CD4-positive, alpha-beta T cell (primary cell): Measurements from ENCODE around the gene USP33. TPM values are rescaled to one million over a fixed set of nuclear protein-coding genes. Genes with fewer than 3 reads are reported as not detected.

Experiments
- ATAC-seq: fragments of 200-7000 bp; cut with Tn5 transposase; one replicate; pipeline ENCODE4 v1.10.0; 2022; ENCODE audit warnings: mild to moderate bottlenecking; ENCODE audit not compliant: poor library complexity
- CTCF ChIA-PET: fragments of 350-600 bp; sonication (Branson Sonifier 250); formaldehyde crosslinking; loops from one replicate; lab custom pipeline; 2021; ENCODE audit warnings: antibody characterized with exemption, inconsistent platforms; lab: Charles Lee
- POLR2A ChIA-PET: fragments of 350-600 bp; sonication (Branson Sonifier 250); formaldehyde crosslinking; loops from one replicate; lab custom pipeline; 2021; ENCODE audit warnings: antibody characterized with exemption, inconsistent platforms; lab: Charles Lee
- DNase-seq, 14 experiments: peaks; one replicate each; pipeline ENCODE4 v3.0.0-alpha.2; 2013 to 2020; ENCODE audit warnings: mixed read lengths in 2 of 14
- H3K27ac ChIP-seq, 2 donors: one replicate each; pipeline versions ENCODE4 v1.5.1 to v1.7.0; 2013; ENCODE audit warnings: low read length in 2 of 2, low read depth in 1 of 2, mild to moderate bottlenecking in 1 of 2
- H3K27me3 ChIP-seq, 2 experiments: 1 replicate in 1 of 2; 2 replicates in 1 of 2; pipeline versions ENCODE4 v1.6.1 to v1.7.0; 2013; ENCODE audit warnings: low read length in 2 of 2, control low read depth in 1 of 2, mild to moderate bottlenecking in 1 of 2, moderate library complexity in 1 of 2; ENCODE audit not compliant: insufficient read depth in 2 of 2, control insufficient read depth in 1 of 2
- H3K36me3 ChIP-seq: one replicate; pipeline ENCODE4 v1.6.1; 2013; ENCODE audit warnings: low read length, control low read depth; ENCODE audit not compliant: insufficient read depth
- H3K4me1 ChIP-seq: one replicate; pipeline ENCODE4 v1.6.1; 2013; ENCODE audit warnings: low read length, control low read depth; ENCODE audit not compliant: insufficient read depth
- H3K4me3 ChIP-seq: one replicate; pipeline ENCODE4 v1.5.1; 2013; ENCODE audit warnings: mild to moderate bottlenecking, low read length, moderate library complexity
- H3K9me3 ChIP-seq, 2 experiments: 1 replicate in 1 of 2; 2 replicates in 1 of 2; pipeline versions ENCODE4 v1.6.1 to v1.7.0; 2013; ENCODE audit warnings: low read length in 2 of 2, mild to moderate bottlenecking in 2 of 2, control low read depth in 1 of 2, moderate library complexity in 1 of 2; ENCODE audit not compliant: control insufficient read depth in 1 of 2, insufficient read depth in 1 of 2
- H3K27ac Mint-ChIP-seq: one replicate; pipeline ENCODE4 v1.8.0; 2020; ENCODE audit warnings: mixed read lengths
- H3K27me3 Mint-ChIP-seq: one replicate; pipeline ENCODE4 v1.8.0; 2021; ENCODE audit warnings: mixed read lengths
- H3K36me3 Mint-ChIP-seq: one replicate; pipeline ENCODE4 v1.8.0; 2021; ENCODE audit warnings: low read depth, mixed read lengths
- H3K4me1 Mint-ChIP-seq: one replicate; pipeline ENCODE4 v1.8.0; 2021; ENCODE audit warnings: low read depth, mixed read lengths
- H3K4me3 Mint-ChIP-seq: one replicate; pipeline ENCODE4 v1.8.0; 2020; ENCODE audit warnings: mild to moderate bottlenecking, mixed read lengths
- H3K9me3 Mint-ChIP-seq: one replicate; pipeline ENCODE4 v1.8.0; 2020; ENCODE audit warnings: mixed read lengths
- intact Hi-C, 2 experiments: fragments of 100-400 bp; cut with DNase I in 1 of 2; cut with micrococcal nuclease in 1 of 2; formaldehyde crosslinking; loops; one replicate each; pipeline versions ENCODE4 v1.15.1 to v1.9.0; 2023 to 2025; cut with DNase I, micrococcal nuclease
- total RNA-seq, 174 experiments: library from RNA in 2 of 174; stranded (reverse) in 2 of 174; gene quantifications; one replicate each; pipeline ENCODE4 v1.2.3 and lab custom pipeline; 2021 to 2026
- TF ChIP-seq, protein P1 (sequence below): fragments of 200-600 bp; IDR thresholded peaks from one replicate; pipeline ENCODE4 v1.8.0; 2022; ENCODE audit warnings: antibody characterized with exemption, mild to moderate bottlenecking

The USP33 gene
- total RNA-seq, 2 experiments from 2014 or later = 69.7 to 71.6 TPM

DNA sequence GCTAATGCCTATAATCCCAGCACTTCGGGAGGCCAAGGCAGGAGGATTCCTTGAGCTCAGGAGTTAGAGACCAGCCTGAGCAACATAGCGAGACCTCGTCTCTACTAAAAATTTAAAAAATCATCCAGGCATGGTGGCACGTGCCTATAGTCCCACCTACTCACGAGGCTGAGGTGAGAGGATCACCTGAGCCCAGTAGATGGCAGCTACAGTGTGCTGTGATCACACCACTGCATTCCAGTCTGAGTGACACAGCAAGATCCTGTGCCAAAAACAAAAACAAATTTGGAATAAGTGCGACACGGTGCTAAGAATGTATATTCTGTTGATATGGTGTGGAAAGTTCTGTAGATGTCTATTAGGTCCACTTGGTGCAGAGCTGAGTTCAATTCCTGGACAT is 15.1 kb downstream of the USP33 start:
- CTCF ChIA-PET = no interaction called here
- no peak overlapping the region for H3K4me3 Mint-ChIP-seq

DNA sequence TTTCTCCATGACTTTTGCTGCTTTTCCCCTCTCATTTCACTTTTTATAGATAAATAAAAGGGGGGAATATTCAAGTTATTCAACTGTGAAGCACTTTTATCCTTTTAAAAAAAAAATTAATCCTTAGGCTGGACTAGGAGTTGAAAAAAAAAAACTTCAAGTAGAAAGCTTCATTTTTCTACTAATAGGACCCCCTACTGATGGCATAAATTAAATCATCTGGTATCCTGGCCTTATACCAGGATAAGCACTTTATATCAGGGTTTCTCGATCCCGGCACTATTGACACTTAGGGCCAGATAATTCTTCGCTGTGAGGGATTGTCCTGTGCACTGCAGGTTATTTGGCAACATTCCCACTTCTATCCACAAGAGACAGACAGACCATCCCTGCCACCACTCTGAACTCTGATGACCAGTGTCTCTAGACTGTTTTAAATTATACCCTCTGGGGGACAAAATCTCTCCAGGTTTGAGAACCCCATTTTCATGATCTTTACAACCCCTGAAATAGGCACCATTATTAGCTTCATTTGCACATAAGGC is 17.6 kb downstream of the USP33 start:
- Histone ChIP-seq H3K9me3 (no peaks in the 10 kb centered on the region), H3K27me3 (no peaks in the 10 kb centered on the region), H3K4me1 (peaks cover 2% of the 10 kb centered on the region), H3K4me3 (no peak overlapping the region), H3K27ac (no peak overlapping the region), H3K36me3 (peaks cover 27% of the 10 kb centered on the region)
- ATAC-seq (no peak), DNase-seq (no peak)
- Mint-ChIP-seq H3K27me3 (no peaks in the 10 kb centered on the region), H3K36me3 (peaks cover 68% of the 10 kb centered on the region), H3K27ac (no peak overlapping the region), H3K4me1 (peaks cover 45% of the 10 kb centered on the region), H3K9me3 (no peaks in the 10 kb centered on the region), H3K4me3 (no peak overlapping the region)
- TF ChIP-seq, protein P1, sequence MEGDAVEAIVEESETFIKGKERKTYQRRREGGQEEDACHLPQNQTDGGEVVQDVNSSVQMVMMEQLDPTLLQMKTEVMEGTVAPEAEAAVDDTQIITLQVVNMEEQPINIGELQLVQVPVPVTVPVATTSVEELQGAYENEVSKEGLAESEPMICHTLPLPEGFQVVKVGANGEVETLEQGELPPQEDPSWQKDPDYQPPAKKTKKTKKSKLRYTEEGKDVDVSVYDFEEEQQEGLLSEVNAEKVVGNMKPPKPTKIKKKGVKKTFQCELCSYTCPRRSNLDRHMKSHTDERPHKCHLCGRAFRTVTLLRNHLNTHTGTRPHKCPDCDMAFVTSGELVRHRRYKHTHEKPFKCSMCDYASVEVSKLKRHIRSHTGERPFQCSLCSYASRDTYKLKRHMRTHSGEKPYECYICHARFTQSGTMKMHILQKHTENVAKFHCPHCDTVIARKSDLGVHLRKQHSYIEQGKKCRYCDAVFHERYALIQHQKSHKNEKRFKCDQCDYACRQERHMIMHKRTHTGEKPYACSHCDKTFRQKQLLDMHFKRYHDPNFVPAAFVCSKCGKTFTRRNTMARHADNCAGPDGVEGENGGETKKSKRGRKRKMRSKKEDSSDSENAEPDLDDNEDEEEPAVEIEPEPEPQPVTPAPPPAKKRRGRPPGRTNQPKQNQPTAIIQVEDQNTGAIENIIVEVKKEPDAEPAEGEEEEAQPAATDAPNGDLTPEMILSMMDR = no peak
- CTCF ChIA-PET = no interaction called here
- POLR2A ChIA-PET = no interaction called here
- intact Hi-C loops = no loop called here

More for the DNA sequence above, 15.1 kb downstream of the USP33 start:
- H3K9me3 ChIP-seq = no peaks in the 10 kb centered on the region
- no peak overlapping the region for H3K4me3 ChIP-seq
- peak overlapping the region; percentile 62 for H3K27ac Mint-ChIP-seq
- TF ChIP-seq, protein P1 = no peak
- POLR2A ChIA-PET = interaction anchor here (1.2 kb wide), 1 partner anchor 35 kb away, joined by 3 read pairs; the partner anchor contains the start of gene MIGA1
- intact Hi-C loops = no loop called here
- H3K9me3 Mint-ChIP-seq = no peaks in the 10 kb centered on the region
- H3K27me3 Mint-ChIP-seq = no peaks in the 10 kb centered on the region
- peaks cover 65% of the 10 kb centered on the region for H3K4me1 Mint-ChIP-seq
- no peak for ATAC-seq
- no peaks in the 10 kb centered on the region for H3K27me3 ChIP-seq
- peaks cover 8% of the 10 kb centered on the region for H3K4me1 ChIP-seq
- no peak overlapping the region for H3K27ac ChIP-seq
- H3K36me3 ChIP-seq = peaks cover 6% of the 10 kb centered on the region
- peak in 1 of 14 experiments; percentile 20 for DNase-seq
- peaks cover 44% of the 10 kb centered on the region for H3K36me3 Mint-ChIP-seq

DNA sequence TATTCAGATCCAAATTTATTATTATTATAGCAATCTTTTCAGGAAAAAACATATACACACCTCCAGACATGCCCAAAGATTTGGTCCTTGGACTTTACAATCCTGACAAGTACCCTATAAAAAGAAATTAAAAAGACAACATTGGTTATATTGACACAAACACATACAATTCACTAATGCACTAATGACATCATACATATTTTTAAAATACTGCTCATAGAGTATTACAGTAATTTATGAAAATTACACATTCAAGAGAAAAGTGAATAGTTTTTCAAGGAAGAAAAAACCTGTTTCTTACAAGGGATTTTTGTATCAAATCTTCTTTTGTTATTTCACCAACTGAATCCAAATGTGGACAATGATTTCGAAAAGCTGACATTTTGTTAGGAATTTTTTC is 18.3 kb downstream of the USP33 start:
- DNase-seq (no peak), ATAC-seq (no peak)
- H3K36me3 Mint-ChIP-seq = peaks cover 74% of the 10 kb centered on the region
- TF ChIP-seq, protein P1 = no peak
- POLR2A ChIA-PET = no interaction called here
- no peaks in the 10 kb centered on the region for H3K27me3 ChIP-seq
- no peaks in the 10 kb centered on the region for H3K9me3 ChIP-seq
- no peak overlapping the region for H3K4me3 ChIP-seq
- intact Hi-C loops = no loop called here
- H3K27ac ChIP-seq = no peak overlapping the region
- no peaks in the 10 kb centered on the region for H3K27me3 Mint-ChIP-seq
- CTCF ChIA-PET = no interaction called here
- H3K27ac Mint-ChIP-seq = no peak overlapping the region
- H3K4me1 ChIP-seq = peaks cover 2% of the 10 kb centered on the region
- H3K4me1 Mint-ChIP-seq = peaks cover 37% of the 10 kb centered on the region
- no peak overlapping the region for H3K4me3 Mint-ChIP-seq
- H3K36me3 ChIP-seq = peaks cover 27% of the 10 kb centered on the region
- no peaks in the 10 kb centered on the region for H3K9me3 Mint-ChIP-seq
